ENCODE measurements around the gene SPART. TPM values are rescaled to one million over a fixed set of nuclear protein-coding genes. Genes with fewer than 3 reads are reported as not detected.

Gene SPART
- total RNA-seq, 4 donors from 2014 or later = 45.6 to 297 (median 135) TPM

DNA sequence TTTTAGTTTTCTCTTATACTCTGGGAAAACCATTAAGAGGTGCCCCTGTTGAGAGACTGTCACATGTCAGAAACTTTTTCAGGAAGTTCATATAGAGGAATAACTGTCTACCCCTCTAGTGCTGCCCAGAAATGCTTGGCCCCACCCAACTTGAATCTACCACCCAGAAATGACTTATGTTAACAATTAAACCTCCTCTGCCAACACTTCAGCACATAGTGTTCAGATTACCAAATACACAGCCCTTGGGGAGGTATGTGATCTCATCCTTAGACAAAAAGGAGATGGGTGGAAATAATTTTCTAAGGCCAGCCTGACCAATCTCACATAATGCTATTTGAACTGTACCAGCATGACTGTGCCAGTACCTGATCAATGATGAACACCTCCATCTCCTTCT lies 84.2 kb downstream of the SPART start:
- H3K4me3 ChIP-seq = no peak overlapping the region
- TF ChIP-seq, protein P1, sequence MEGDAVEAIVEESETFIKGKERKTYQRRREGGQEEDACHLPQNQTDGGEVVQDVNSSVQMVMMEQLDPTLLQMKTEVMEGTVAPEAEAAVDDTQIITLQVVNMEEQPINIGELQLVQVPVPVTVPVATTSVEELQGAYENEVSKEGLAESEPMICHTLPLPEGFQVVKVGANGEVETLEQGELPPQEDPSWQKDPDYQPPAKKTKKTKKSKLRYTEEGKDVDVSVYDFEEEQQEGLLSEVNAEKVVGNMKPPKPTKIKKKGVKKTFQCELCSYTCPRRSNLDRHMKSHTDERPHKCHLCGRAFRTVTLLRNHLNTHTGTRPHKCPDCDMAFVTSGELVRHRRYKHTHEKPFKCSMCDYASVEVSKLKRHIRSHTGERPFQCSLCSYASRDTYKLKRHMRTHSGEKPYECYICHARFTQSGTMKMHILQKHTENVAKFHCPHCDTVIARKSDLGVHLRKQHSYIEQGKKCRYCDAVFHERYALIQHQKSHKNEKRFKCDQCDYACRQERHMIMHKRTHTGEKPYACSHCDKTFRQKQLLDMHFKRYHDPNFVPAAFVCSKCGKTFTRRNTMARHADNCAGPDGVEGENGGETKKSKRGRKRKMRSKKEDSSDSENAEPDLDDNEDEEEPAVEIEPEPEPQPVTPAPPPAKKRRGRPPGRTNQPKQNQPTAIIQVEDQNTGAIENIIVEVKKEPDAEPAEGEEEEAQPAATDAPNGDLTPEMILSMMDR (IDR thresholded peaks at IDR 0.05) = no peak
- no peak for TF ChIP-seq POLR2A (IDR thresholded peaks at IDR 0.05)
- H3K27me3 ChIP-seq = no peaks in the 10 kb centered on the region
- H3K27ac ChIP-seq = no peak overlapping the region
- no peaks in the 10 kb centered on the region for H3K4me1 ChIP-seq
- intact Hi-C loops (cut with DNase I; ENCODE audit: low total_unique reads) = no loop called here
- DNase-seq = no peak
- no peaks in the 10 kb centered on the region for H3K36me3 ChIP-seq
- H3K9me3 ChIP-seq = no peaks in the 10 kb centered on the region

DNA sequence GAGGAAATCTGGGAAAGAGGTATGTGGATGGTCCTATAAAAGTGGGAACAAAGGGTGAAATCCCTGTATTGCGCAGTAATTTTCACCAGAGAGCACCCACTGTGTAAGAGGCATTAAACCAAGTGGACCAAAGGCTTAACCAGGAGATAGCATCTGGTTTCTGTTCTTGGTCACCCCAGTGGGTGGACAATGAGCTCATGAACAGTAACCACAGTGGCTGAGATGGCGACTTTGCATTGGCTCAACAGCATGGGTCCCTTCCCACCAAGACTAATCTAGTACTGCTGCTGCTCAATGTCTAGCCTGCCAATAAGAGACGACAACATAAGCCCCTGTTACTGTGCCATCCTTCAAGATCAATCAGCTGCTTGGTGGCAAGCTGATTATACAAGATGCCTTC lies 85.2 kb downstream of the SPART start:
- Histone ChIP-seq H3K36me3 (no peaks in the 10 kb centered on the region), H3K4me1 (no peaks in the 10 kb centered on the region), H3K4me3 (no peak overlapping the region), H3K27ac (no peak overlapping the region), H3K27me3 (no peaks in the 10 kb centered on the region), H3K9me3 (no peaks in the 10 kb centered on the region)
- intact Hi-C loops (cut with DNase I; ENCODE audit: low total_unique reads) = no loop called here
- no peak for TF ChIP-seq POLR2A (IDR thresholded peaks at IDR 0.05)
- TF ChIP-seq, protein P1 (IDR thresholded peaks at IDR 0.05) = no peak
- no peak for DNase-seq

- Histone ChIP-seq H3K27me3 (no peaks in the 10 kb centered on the region), H3K9me3 (no peaks in the 10 kb centered on the region), H3K4me3 (no peak overlapping the region), H3K36me3 (no peaks in the 10 kb centered on the region), H3K4me1 (no peaks in the 10 kb centered on the region), H3K27ac (no peak overlapping the region)
- TF ChIP-seq, protein P1 (IDR thresholded peaks at IDR 0.05) = no peak
- TF ChIP-seq POLR2A (IDR thresholded peaks at IDR 0.05) = no peak
- no peak for DNase-seq
- intact Hi-C loops (cut with DNase I; ENCODE audit: low total_unique reads) = no loop called here
These were observed 86.6 kb downstream of the SPART start for GRCh38 chr13:36259361-36260137.

- H3K9me3 ChIP-seq = no peaks in the 10 kb centered on the region
- H3K4me1 ChIP-seq = no peaks in the 10 kb centered on the region
- no peak overlapping the region for H3K27ac ChIP-seq
- no peak for TF ChIP-seq POLR2A (IDR thresholded peaks at IDR 0.05)
- TF ChIP-seq, protein P1 (IDR thresholded peaks at IDR 0.05) = no peak
- intact Hi-C loops (cut with DNase I; ENCODE audit: low total_unique reads) = no loop called here
- no peak overlapping the region for H3K4me3 ChIP-seq
- no peaks in the 10 kb centered on the region for H3K27me3 ChIP-seq
- DNase-seq = no peak
- H3K36me3 ChIP-seq = no peaks in the 10 kb centered on the region
These were observed 87.4 kb downstream of the SPART start for GRCh38 chr13:36258831-36259230.

Small RNA genes lying within 50 kb of the gene (small RNA-seq; reads per million reads assigned to genes)
- gene RNU6-71P = not detected

Other genes starting within 250 kb of the SPART start
- 100 to 1,000 TPM in 1 of 4 donors, 10 to 100 TPM in 1, 1 to 10 TPM in 2; 4.4 to 102 (median 13.3) TPM for gene DCLK1, start 215.0 kb downstream of the SPART start, total RNA-seq
- gene SOHLH2, start 131.8 kb downstream of the SPART start, total RNA-seq = 1 to 10 TPM in 1 of 4 donors, not detected in 3; 1.4 TPM
- 1 to 10 TPM in 2 of 4 donors, under 1 TPM in 1, not detected in 1; 0.49 to 3.2 (median 1.5) TPM for gene CCDC169, start 48.6 kb downstream of the SPART start, total RNA-seq
- gene CCNA1, start 86.1 kb upstream of the SPART start, total RNA-seq = 1 to 10 TPM in 2 of 4 donors, not detected in 2; 1.9 to 2.5 TPM